ENCODE data around the gene RIMKLA.

DNA sequence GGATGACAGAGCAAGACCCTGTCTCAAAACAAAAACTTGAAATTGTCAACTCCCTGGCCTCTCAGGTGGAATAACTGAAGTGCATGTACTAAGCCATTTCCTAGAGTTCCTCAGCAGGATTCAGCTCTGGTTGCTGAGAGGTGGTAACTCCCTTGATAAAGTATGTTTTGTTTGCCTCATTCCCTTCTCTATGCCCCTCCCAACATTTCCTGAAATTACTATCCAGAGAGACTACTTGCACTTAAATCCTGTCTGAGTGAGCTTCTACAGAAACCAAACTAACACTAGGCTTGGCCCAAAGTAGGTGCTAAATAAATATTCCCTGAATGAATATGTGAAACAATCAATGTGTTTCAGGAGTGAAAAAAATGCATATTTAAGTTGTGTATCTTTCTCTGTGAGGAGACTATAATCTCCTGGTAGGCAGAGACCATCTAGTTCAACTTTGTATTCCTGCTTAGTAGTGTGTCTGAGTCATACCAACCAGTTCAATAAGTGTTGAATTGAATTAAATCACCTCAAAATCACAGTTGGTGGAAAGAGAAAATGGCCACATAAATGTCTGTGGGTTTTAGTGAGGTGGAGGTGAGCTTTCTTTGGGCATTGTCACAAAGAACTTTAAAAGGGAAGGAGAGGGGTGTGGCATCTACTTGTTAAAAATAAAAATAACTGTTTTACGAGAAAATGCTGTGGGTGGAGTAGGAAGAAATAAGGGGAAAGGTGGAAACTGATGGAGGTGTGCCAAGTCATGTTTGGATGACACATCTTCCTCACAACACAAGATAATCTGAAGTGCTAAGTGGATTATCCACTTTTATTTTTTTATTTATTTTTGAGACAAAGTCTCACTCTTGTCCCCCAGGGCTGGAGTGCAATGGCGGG, 12.6 kb downstream of the RIMKLA start:
- TF ChIP-seq POLR2A (IDR thresholded peaks at IDR 0.05; ENCODE audit: low read depth, low read length): no peak
- TF ChIP-seq TAF1 (IDR thresholded peaks at IDR 0.05; ENCODE audit: borderline replicate concordance, low read depth, low read length): no peak

Data from GM12892 (cell line).